PC-3 (cell line): ENCODE measurements around the gene LMTK3. TPM values are rescaled to one million over a fixed set of nuclear protein-coding genes. Genes with fewer than 3 reads are reported as not detected.

Experiments
- ATAC-seq: fragments of 200-7000 bp; cut with Tn5 transposase; 2 replicates; pipeline ENCODE4 v1.9.1; 2020; ENCODE audit warnings: mild to moderate bottlenecking, moderate library complexity
- BruUV-seq: library from RNA; stranded (reverse); fragments of 400-500 nt; replicated peaks from 2 replicates; lab custom pipeline; 2021; lab: Mats Ljungman, UMichigan
- CTCF ChIA-PET: fragments of 300-600 bp; sonication (Branson Sonifier 250); formaldehyde crosslinking; loops from one replicate; lab custom pipeline; 2022; ENCODE audit warnings: antibody characterized with exemption; lab: Charles Lee
- POLR2A ChIA-PET: fragments of 300-600 bp; sonication (Branson Sonifier 250); formaldehyde crosslinking; loops from one replicate; lab custom pipeline; 2022; ENCODE audit warnings: antibody characterized with exemption; ENCODE audit not compliant: unreplicated experiment; lab: Charles Lee
- DNase-seq: peaks from one replicate; pipeline ENCODE4 v3.0.0-alpha.2; 2015
- H2AFZ ChIP-seq: fragments of 300-600 bp; sonication (generic); 2 replicates; pipeline ENCODE4 v1.6.0; 2016; ENCODE audit warnings: antibody characterized with exemption, low read length
- H3F3A ChIP-seq: fragments of 300-600 bp; sonication (generic); one replicate; pipeline ENCODE4 v1.6.0; 2017; ENCODE audit warnings: antibody characterized with exemption, low read length, control low read depth, mild to moderate bottlenecking; ENCODE audit not compliant: unreplicated experiment
- H3K27ac ChIP-seq: fragments of 300-600 bp; sonication (generic); 2 replicates; pipeline ENCODE4 v1.5.1; 2016; ENCODE audit warnings: mild to moderate bottlenecking, low read length
- H3K27me3 ChIP-seq: fragments of 300-600 bp; sonication (generic); 2 replicates; pipeline ENCODE4 v1.6.1; 2016; ENCODE audit warnings: low read length, mixed read lengths
- H3K36me3 ChIP-seq: fragments of 300-600 bp; sonication (generic); 2 replicates; pipeline ENCODE4 v1.6.1; 2016; ENCODE audit warnings: low read depth, mixed run types, low read length, mixed read lengths
- H3K4me1 ChIP-seq: fragments of 300-600 bp; sonication (generic); 2 replicates; pipeline ENCODE4 v1.5.1; 2016; ENCODE audit warnings: low read length; ENCODE audit not compliant: insufficient read depth
- H3K4me2 ChIP-seq: fragments of 300-600 bp; sonication (generic); 2 replicates; pipeline ENCODE4 v1.6.0; 2016; ENCODE audit warnings: low read length
- H3K4me3 ChIP-seq: fragments of 300-600 bp; sonication (generic); 2 replicates; pipeline ENCODE4 v1.5.1; 2016; ENCODE audit warnings: mild to moderate bottlenecking, low read length, mixed read lengths
- H3K79me2 ChIP-seq: fragments of 300-600 bp; sonication (generic); 2 replicates; pipeline ENCODE4 v1.6.1; 2017; ENCODE audit warnings: low read length, mixed read lengths
- H3K9ac ChIP-seq: fragments of 300-600 bp; sonication (generic); 2 replicates; pipeline ENCODE4 v1.6.0; 2016; ENCODE audit warnings: mild to moderate bottlenecking, low read length
- H3K9me2 ChIP-seq: fragments of 300-600 bp; sonication (generic); replicated peaks from 2 replicates; pipeline ENCODE4 v1.6.1; 2016; ENCODE audit warnings: mixed run types, low read length, mixed read lengths
- H3K9me3 ChIP-seq: fragments of 300-600 bp; sonication (generic); 2 replicates; pipeline ENCODE4 v1.6.1; 2016; ENCODE audit warnings: low read length, mixed read lengths
- H4K20me1 ChIP-seq: fragments of 300-600 bp; sonication (generic); 2 replicates; pipeline ENCODE4 v1.6.1; 2016; ENCODE audit warnings: low read length, mixed read lengths
- EZH2 ChIP-seq: fragments of 300-600 bp; sonication (generic); IDR thresholded peaks from one replicate; pipeline ENCODE4 v1.6.1; 2017; ENCODE audit warnings: antibody characterized with exemption, mild to moderate bottlenecking, low read length; ENCODE audit not compliant: unreplicated experiment
- EZH2phosphoT487 ChIP-seq: fragments of 300-600 bp; sonication (generic); IDR thresholded peaks from 2 replicates; pipeline ENCODE4 v1.6.1; 2018; ENCODE audit warnings: mild to moderate bottlenecking, antibody characterized with exemption, low read length, borderline replicate concordance
- intact Hi-C: fragments of 100-400 bp; cut with micrococcal nuclease; formaldehyde crosslinking; loops from 2 replicates; pipeline ENCODE4 v1.9.0; 2023
- total RNA-seq: library from RNA; depleted of rRNA; stranded (reverse); fragments of >200 nt; gene quantifications from 2 replicates; pipeline ENCODE4 v1.2.3, GENCODE V29; 2014
- TF ChIP-seq, protein P1 (sequence below): fragments of 300-600 bp; sonication (generic); conservative IDR thresholded peaks from 2 replicates; pipeline ENCODE4 v1.5.1; 2017; ENCODE audit warnings: antibody characterized with exemption, low read depth, mild to moderate bottlenecking, low read length

LMTK3 gene
- total RNA-seq, 1 experiment from 2014 or later, result 4.8 TPM

DNA sequence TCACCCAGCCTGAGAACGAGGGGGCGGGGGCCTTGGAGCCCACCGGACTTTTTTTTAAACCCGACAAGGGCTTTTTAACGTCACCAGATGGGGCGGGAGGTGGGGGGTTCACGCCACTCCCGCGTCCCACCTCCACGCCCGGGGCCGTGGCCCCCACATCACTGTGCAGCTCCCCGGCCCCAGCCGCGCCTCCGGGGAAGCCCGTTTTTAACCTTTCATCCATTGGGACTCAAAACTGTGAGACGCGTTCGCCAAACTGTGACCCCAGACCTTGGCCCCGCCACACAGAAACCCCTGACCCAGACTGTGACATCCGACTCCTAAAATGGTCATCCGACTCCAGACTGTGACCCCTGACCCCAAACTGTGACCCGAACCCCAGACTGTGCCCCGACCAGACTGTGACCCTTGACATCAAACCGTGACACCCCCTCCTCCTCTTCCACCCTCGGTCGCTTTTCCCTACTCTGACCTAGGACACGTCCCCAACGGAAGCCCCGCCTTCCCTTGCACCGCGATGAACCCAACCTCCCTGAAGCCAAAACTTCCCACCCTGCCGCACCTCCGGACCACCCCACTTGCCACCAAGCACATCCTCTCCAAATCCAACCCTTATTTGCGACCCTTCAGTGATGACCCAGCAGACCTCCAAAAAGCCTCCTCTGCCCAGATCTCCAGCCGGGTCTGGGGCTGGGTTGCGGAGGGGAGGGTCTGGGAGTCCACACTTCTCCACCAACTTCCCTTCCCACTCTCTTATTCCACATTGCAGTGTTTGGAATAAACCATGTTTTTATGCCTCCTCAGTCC lies 67.3 kb downstream of the LMTK3 start:
- intact Hi-C loops, result no loop called here
- H2AFZ ChIP-seq, result peak overlapping the region; percentile 83

DNA sequence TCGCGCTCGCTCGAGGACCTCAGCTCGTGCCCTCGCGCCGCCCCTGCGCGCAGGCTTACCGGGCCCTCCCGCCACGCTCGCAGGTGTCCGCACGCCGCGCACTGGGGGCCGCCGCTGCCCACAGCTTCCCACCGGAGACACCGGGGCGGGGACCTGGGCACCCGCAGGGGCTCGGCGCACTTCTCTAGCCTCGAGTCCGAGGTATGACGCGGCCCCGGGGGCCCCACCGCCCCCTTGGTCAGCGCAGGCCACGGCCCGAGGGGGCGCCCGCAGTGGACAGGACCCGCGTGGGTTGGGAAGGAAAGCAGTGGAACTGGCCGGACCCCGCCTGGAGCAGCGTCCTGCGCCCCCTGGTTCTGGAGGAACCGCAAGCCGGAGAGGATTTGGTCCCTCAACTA lies 67.9 kb downstream of the LMTK3 start:
- H3K27ac ChIP-seq, result no peak overlapping the region
- CTCF ChIA-PET, result no interaction called here
- H3F3A ChIP-seq, result no peaks in the 10 kb centered on the region
- H3K4me1 ChIP-seq, result peaks cover 18% of the 10 kb centered on the region
- POLR2A ChIA-PET, result no interaction called here
- no peak overlapping the region for H3K9ac ChIP-seq
- H3K27me3 ChIP-seq, result no peaks in the 10 kb centered on the region
- H3K36me3 ChIP-seq, result peaks cover 16% of the 10 kb centered on the region
- no peak for DNase-seq
- peaks cover 28% of the 10 kb centered on the region for H3K79me2 ChIP-seq
- intact Hi-C loops, result no loop called here
- no peak for ATAC-seq
- no peaks in the 10 kb centered on the region for H4K20me1 ChIP-seq
- no peak for TF ChIP-seq EZH2
- no peak for TF ChIP-seq EZH2phosphoT487
- TF ChIP-seq, protein P1, sequence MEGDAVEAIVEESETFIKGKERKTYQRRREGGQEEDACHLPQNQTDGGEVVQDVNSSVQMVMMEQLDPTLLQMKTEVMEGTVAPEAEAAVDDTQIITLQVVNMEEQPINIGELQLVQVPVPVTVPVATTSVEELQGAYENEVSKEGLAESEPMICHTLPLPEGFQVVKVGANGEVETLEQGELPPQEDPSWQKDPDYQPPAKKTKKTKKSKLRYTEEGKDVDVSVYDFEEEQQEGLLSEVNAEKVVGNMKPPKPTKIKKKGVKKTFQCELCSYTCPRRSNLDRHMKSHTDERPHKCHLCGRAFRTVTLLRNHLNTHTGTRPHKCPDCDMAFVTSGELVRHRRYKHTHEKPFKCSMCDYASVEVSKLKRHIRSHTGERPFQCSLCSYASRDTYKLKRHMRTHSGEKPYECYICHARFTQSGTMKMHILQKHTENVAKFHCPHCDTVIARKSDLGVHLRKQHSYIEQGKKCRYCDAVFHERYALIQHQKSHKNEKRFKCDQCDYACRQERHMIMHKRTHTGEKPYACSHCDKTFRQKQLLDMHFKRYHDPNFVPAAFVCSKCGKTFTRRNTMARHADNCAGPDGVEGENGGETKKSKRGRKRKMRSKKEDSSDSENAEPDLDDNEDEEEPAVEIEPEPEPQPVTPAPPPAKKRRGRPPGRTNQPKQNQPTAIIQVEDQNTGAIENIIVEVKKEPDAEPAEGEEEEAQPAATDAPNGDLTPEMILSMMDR, result no peak
- H2AFZ ChIP-seq, result no peak overlapping the region
- 0 out of 2 replicates have a peak overlapping the region, but pooled peaks have one; percentile 99 for H3K4me2 ChIP-seq
- no peak overlapping the region for H3K4me3 ChIP-seq
- no peaks in the 10 kb centered on the region for H3K9me3 ChIP-seq
- H3K9me2 ChIP-seq, result no peaks in the 10 kb centered on the region
- no TSS peak for BruUV-seq

More for the DNA sequence above, 67.3 kb downstream of the LMTK3 start:
- Histone ChIP-seq H3K27ac (no peak overlapping the region), H3K9me2 (no peaks in the 10 kb centered on the region), H3K36me3 (peaks cover 17% of the 10 kb centered on the region), H3K4me1 (peaks cover 18% of the 10 kb centered on the region), H3K9me3 (no peaks in the 10 kb centered on the region), H4K20me1 (no peaks in the 10 kb centered on the region), H3K79me2 (peaks cover 30% of the 10 kb centered on the region), H3K4me3 (peak overlapping the region; percentile 87), H3K4me2 (peak overlapping the region; percentile 99), H3K9ac (peak overlapping the region; percentile 97; the same call in 1 of the 2 replicates), H3F3A (no peaks in the 10 kb centered on the region), H3K27me3 (no peaks in the 10 kb centered on the region)
- POLR2A ChIA-PET, result no interaction called here
- DNase-seq (no peak), ATAC-seq (no peak)
- no TSS peak for BruUV-seq
- TF ChIP-seq, protein P1, result no peak
- TF ChIP-seq EZH2phosphoT487, result no peak
- TF ChIP-seq EZH2, result no peak
- CTCF ChIA-PET, result no interaction called here

DNA sequence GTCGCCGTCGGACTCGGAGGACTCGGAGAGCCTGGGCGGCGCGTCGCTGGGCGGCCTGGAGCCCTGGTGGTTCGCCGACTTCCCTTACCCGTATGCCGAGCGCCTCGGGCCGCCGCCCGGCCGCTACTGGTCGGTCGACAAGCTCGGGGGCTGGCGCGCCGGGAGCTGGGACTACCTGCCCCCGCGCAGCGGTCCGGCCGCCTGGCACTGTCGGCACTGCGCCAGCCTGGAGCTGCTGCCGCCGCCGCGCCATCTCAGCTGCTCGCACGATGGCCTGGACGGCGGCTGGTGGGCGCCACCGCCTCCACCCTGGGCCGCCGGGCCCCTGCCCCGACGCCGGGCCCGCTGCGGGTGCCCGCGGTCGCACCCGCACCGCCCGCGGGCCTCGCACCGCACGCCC lies 68.4 kb downstream of the LMTK3 start:
- ChIA-PET CTCF (no interaction called here), POLR2A (no interaction called here)
- Histone ChIP-seq H3F3A (no peaks in the 10 kb centered on the region), H3K9me3 (no peaks in the 10 kb centered on the region), H3K4me2 (no peak overlapping the region), H2AFZ (no peak overlapping the region), H3K79me2 (peaks cover 23% of the 10 kb centered on the region), H3K9me2 (no peaks in the 10 kb centered on the region), H3K27ac (no peak overlapping the region), H4K20me1 (no peaks in the 10 kb centered on the region), H3K27me3 (no peaks in the 10 kb centered on the region), H3K4me3 (no peak overlapping the region), H3K36me3 (peaks cover 11% of the 10 kb centered on the region; the same call in 1 of the 2 replicates), H3K9ac (no peak overlapping the region), H3K4me1 (peaks cover 18% of the 10 kb centered on the region)
- TF ChIP-seq, protein P1, result no peak
- TF ChIP-seq EZH2 (no peak), EZH2phosphoT487 (no peak)
- intact Hi-C loops, result no loop called here
- no TSS peak for BruUV-seq
- DNase-seq (no peak), ATAC-seq (no peak)
